Memory B cell (primary cell): ENCODE results near the gene PXDC1.

Source experiments
- ATAC-seq: fragments of 150-1000 bp; cut with Tn5 transposase; 2 replicates; pipeline ENCODE4 v1.10.0; 2021; ENCODE audit warnings: low read depth, mild to moderate bottlenecking, moderate library complexity
- DNase-seq, 2 donors: peaks; one replicate each; pipeline ENCODE4 v3.0.0; 2022; ENCODE audit warnings: low spot score in 2 of 2
- H3K27ac Mint-ChIP-seq: one replicate; pipeline ENCODE4 v1.8.0; 2022; ENCODE audit warnings: mild to moderate bottlenecking, moderate library complexity, mixed read lengths
- H3K27me3 Mint-ChIP-seq: one replicate; pipeline ENCODE4 v1.8.0; 2022; ENCODE audit warnings: mixed read lengths
- H3K36me3 Mint-ChIP-seq: one replicate; pipeline ENCODE4 v1.8.0; 2022; ENCODE audit warnings: mild to moderate bottlenecking, mixed read lengths
- H3K4me1 Mint-ChIP-seq: one replicate; pipeline ENCODE4 v1.8.0; 2022; ENCODE audit warnings: mixed read lengths
- H3K4me3 Mint-ChIP-seq: one replicate; pipeline ENCODE4 v1.8.0; 2022; ENCODE audit warnings: mild to moderate bottlenecking, moderate library complexity, mixed read lengths
- H3K9me3 Mint-ChIP-seq: one replicate; pipeline ENCODE4 v1.8.0; 2022; ENCODE audit warnings: mixed read lengths

The PXDC1 gene

GRCh38 chr6:3751730-3752530, 417 bp upstream of the PXDC1 start:
- no peaks in the 10 kb centered on the region for H3K9me3 Mint-ChIP-seq
- ATAC-seq (peak; percentile 80), DNase-seq (peak; percentile 75 to 81)
- peaks cover 42% of the 10 kb centered on the region for H3K4me1 Mint-ChIP-seq
- no peaks in the 10 kb centered on the region for H3K36me3 Mint-ChIP-seq
- no peak overlapping the region for H3K27ac Mint-ChIP-seq
- H3K4me3 Mint-ChIP-seq = peak overlapping the region; percentile 77
- no peaks in the 10 kb centered on the region for H3K27me3 Mint-ChIP-seq

- DNase-seq (no peak), ATAC-seq (peak; percentile 8)
- Mint-ChIP-seq H3K9me3 (no peaks in the 10 kb centered on the region), H3K27ac (peak overlapping the region; percentile 89), H3K4me1 (peaks cover 42% of the 10 kb centered on the region), H3K27me3 (no peaks in the 10 kb centered on the region), H3K4me3 (peak overlapping the region; percentile 88), H3K36me3 (no peaks in the 10 kb centered on the region)
Measured at GRCh38 chr6:3750317-3751076, 1.0 kb downstream of the PXDC1 start.

- DNase-seq (no peak), ATAC-seq (no peak)
- Mint-ChIP-seq H3K4me3 (peak overlapping the region; percentile 88), H3K27ac (peak overlapping the region; percentile 89), H3K4me1 (peaks cover 43% of the 10 kb centered on the region), H3K36me3 (no peaks in the 10 kb centered on the region), H3K9me3 (no peaks in the 10 kb centered on the region), H3K27me3 (no peaks in the 10 kb centered on the region)
Measured at GRCh38 chr6:3749977-3750316, 1.6 kb downstream of the PXDC1 start.

- Mint-ChIP-seq H3K36me3 (no peaks in the 10 kb centered on the region), H3K4me3 (peak overlapping the region; percentile 88), H3K4me1 (peaks cover 44% of the 10 kb centered on the region), H3K9me3 (no peaks in the 10 kb centered on the region), H3K27ac (peak overlapping the region; percentile 89), H3K27me3 (no peaks in the 10 kb centered on the region)
- DNase-seq (no peak), ATAC-seq (no peak)
Measured at GRCh38 chr6:3749067-3749841, 2.3 kb downstream of the PXDC1 start.

- H3K4me3 Mint-ChIP-seq = no peak overlapping the region
- ATAC-seq (no peak), DNase-seq (no peak)
- H3K27ac Mint-ChIP-seq = peak overlapping the region; percentile 93
- no peaks in the 10 kb centered on the region for H3K27me3 Mint-ChIP-seq
- peaks cover 52% of the 10 kb centered on the region for H3K4me1 Mint-ChIP-seq
- no peaks in the 10 kb centered on the region for H3K9me3 Mint-ChIP-seq
- no peaks in the 10 kb centered on the region for H3K36me3 Mint-ChIP-seq
Measured at GRCh38 chr6:3748208-3749066, 3.1 kb downstream of the PXDC1 start.

GRCh38 chr6:3747100-3747737, 4.3 kb downstream of the PXDC1 start:
- no peaks in the 10 kb centered on the region for H3K27me3 Mint-ChIP-seq
- peak overlapping the region; percentile 56 for H3K4me3 Mint-ChIP-seq
- no peaks in the 10 kb centered on the region for H3K9me3 Mint-ChIP-seq
- H3K36me3 Mint-ChIP-seq = no peaks in the 10 kb centered on the region
- ATAC-seq = no peak
- peaks cover 54% of the 10 kb centered on the region for H3K4me1 Mint-ChIP-seq
- H3K27ac Mint-ChIP-seq = peak overlapping the region; percentile 93
- no peak for DNase-seq

- Mint-ChIP-seq H3K27me3 (no peaks in the 10 kb centered on the region), H3K9me3 (no peaks in the 10 kb centered on the region), H3K4me1 (peaks cover 54% of the 10 kb centered on the region), H3K4me3 (peak overlapping the region; percentile 33), H3K36me3 (no peaks in the 10 kb centered on the region), H3K27ac (peak overlapping the region; percentile 93)
- ATAC-seq (no peak), DNase-seq (no peak)
Measured at GRCh38 chr6:3746696-3747095, 4.8 kb downstream of the PXDC1 start.

- H3K27ac Mint-ChIP-seq = peak overlapping the region; percentile 93
Measured at GRCh38 chr6:3746119-3746691, 5.3 kb downstream of the PXDC1 start.

GRCh38 chr6:3745566-3746118, 5.9 kb downstream of the PXDC1 start:
- H3K27me3 Mint-ChIP-seq = no peaks in the 10 kb centered on the region
- no peaks in the 10 kb centered on the region for H3K36me3 Mint-ChIP-seq
- ATAC-seq = peak; percentile 4
- H3K4me1 Mint-ChIP-seq = peaks cover 54% of the 10 kb centered on the region
- peak overlapping the region; percentile 93 for H3K27ac Mint-ChIP-seq
- H3K9me3 Mint-ChIP-seq = no peaks in the 10 kb centered on the region
- DNase-seq = no peak
- peak overlapping the region; percentile 33 for H3K4me3 Mint-ChIP-seq

More at GRCh38 chr6:3746119-3746691, 5.3 kb downstream of the PXDC1 start:
- Mint-ChIP-seq H3K4me3 (peak overlapping the region; percentile 33), H3K36me3 (no peaks in the 10 kb centered on the region), H3K27me3 (no peaks in the 10 kb centered on the region), H3K4me1 (peaks cover 54% of the 10 kb centered on the region), H3K9me3 (no peaks in the 10 kb centered on the region)
- DNase-seq (peak; percentile 63 to 80), ATAC-seq (peak; percentile 82)

- Mint-ChIP-seq H3K4me3 (no peak overlapping the region), H3K9me3 (no peaks in the 10 kb centered on the region), H3K36me3 (no peaks in the 10 kb centered on the region), H3K27ac (peak overlapping the region; percentile 93), H3K27me3 (no peaks in the 10 kb centered on the region), H3K4me1 (peaks cover 51% of the 10 kb centered on the region)
- DNase-seq (no peak), ATAC-seq (no peak)
Measured at GRCh38 chr6:3744901-3745470, 6.5 kb downstream of the PXDC1 start.

- peaks cover 48% of the 10 kb centered on the region for H3K4me1 Mint-ChIP-seq
- peak overlapping the region; percentile 21 for H3K27ac Mint-ChIP-seq
- no peak for DNase-seq
Measured at GRCh38 chr6:3744211-3744900, 7.2 kb downstream of the PXDC1 start.

GRCh38 chr6:3743541-3743940, 8.0 kb downstream of the PXDC1 start:
- no peaks in the 10 kb centered on the region for H3K9me3 Mint-ChIP-seq
- H3K4me1 Mint-ChIP-seq = peaks cover 44% of the 10 kb centered on the region
- peak overlapping the region; percentile 90 for H3K27ac Mint-ChIP-seq
- no peaks in the 10 kb centered on the region for H3K36me3 Mint-ChIP-seq
- no peak overlapping the region for H3K4me3 Mint-ChIP-seq
- DNase-seq (no peak), ATAC-seq (no peak)
- no peaks in the 10 kb centered on the region for H3K27me3 Mint-ChIP-seq

More at GRCh38 chr6:3744211-3744900, 7.2 kb downstream of the PXDC1 start:
- Mint-ChIP-seq H3K27me3 (no peaks in the 10 kb centered on the region), H3K9me3 (no peaks in the 10 kb centered on the region), H3K36me3 (no peaks in the 10 kb centered on the region), H3K4me3 (no peak overlapping the region)
- no peak for ATAC-seq
